HPDE6-E6E7 (cell line): ENCODE data around the gene RIPOR3.

ENCODE experiments used
- DNase-seq: peaks from one replicate; pipeline ENCODE4 v3.0.0; 2011; ENCODE audit warnings: missing footprints; ENCODE audit errors: extremely low spot score

The RIPOR3 gene, protein sequence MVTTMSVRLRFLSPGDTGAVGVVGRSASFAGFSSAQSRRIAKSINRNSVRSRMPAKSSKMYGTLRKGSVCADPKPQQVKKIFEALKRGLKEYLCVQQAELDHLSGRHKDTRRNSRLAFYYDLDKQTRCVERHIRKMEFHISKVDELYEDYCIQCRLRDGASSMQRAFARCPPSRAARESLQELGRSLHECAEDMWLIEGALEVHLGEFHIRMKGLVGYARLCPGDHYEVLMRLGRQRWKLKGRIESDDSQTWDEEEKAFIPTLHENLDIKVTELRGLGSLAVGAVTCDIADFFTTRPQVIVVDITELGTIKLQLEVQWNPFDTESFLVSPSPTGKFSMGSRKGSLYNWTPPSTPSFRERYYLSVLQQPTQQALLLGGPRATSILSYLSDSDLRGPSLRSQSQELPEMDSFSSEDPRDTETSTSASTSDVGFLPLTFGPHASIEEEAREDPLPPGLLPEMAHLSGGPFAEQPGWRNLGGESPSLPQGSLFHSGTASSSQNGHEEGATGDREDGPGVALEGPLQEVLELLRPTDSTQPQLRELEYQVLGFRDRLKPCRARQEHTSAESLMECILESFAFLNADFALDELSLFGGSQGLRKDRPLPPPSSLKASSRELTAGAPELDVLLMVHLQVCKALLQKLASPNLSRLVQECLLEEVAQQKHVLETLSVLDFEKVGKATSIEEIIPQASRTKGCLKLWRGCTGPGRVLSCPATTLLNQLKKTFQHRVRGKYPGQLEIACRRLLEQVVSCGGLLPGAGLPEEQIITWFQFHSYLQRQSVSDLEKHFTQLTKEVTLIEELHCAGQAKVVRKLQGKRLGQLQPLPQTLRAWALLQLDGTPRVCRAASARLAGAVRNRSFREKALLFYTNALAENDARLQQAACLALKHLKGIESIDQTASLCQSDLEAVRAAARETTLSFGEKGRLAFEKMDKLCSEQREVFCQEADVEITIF

DNA sequence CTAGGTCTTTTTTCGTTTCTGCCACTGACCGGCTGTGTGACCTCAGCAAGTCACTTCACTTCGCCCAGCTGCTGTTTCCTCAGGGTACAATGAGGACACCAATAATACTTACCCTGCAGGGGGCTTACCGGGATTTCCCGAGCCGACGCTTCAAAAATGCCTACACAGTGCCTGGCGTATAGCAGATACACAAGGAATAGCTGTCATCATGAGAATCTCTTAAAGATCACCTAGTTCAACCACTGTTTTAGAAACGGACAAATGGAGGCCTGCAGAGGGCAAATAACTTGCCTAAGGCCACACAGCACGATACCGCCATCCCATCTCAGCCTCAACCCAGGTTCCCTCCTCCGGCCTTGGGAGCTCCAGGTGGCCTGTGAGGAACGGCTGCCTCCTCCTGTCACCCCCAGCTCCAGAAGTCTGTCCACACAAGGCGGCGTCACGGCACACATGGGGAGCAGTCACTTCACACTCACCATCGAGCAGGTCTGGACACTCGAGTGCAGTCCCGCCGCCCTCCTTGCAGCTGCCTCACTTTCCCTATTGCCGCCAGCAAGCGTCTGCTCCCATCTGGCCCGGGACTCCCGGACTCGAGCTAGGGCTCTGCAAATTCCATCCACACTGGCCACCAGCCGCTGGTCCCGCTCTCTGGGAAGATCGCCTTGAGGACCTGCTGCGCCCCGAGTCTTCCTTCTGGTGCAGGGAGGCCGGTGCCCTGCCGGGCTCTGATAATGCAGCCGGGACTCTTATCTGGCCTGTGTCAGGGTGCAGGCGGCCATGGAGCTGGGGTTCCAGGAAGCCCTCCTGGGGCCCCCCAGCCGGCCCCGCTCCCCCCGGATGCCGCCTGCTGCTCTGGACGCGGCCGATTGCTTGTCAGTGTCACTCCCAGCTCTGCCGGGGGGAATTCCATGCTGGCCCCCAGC, at the start of gene RIPOR3:
Gene RIPOR3 (minus strand): TSS at position 893 of the 923 bp plus-strand sequence. CDS start 414 bp downstream, at position 479.
- no peak for DNase-seq

DNA sequence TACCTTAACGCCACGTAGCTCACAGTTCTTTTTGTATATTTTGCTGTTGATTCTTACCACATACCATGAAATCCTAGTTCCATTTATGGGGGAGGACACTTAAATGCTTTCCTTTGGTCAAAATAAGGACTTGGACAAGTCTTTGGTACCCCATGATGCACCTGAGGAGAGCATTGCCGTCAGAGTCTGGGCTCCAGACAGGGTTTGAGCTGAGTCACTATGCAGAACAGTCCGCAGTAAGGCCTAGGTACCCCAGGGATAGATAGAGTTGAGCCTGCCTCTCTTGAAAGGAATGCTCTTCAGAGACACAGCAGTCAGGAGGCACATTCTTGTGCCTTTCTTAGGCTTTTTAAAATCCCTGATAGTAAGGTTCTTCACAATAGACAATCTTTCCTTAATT, 46.0 kb upstream of the RIPOR3 start:
- no peak for DNase-seq

DNA sequence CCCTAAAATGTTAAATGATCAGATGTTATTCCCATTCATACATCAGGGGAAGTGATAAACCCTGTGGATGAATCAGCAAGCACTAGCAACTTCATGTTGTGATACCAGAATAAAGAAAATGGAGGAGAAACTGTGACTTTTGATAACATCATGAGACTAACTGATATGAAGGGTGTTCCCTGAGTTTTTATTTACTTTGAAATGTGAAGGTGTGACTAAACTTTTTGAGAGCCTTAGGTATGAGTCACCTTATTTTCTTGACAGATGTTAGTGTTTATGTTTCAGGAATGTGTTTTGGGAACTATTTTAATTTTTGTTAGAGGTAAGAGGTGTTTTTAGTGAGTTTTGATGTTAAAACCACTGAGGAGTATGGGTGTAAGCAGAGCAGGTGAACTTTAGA, 44.5 kb upstream of the RIPOR3 start:
- no peak for DNase-seq

DNA sequence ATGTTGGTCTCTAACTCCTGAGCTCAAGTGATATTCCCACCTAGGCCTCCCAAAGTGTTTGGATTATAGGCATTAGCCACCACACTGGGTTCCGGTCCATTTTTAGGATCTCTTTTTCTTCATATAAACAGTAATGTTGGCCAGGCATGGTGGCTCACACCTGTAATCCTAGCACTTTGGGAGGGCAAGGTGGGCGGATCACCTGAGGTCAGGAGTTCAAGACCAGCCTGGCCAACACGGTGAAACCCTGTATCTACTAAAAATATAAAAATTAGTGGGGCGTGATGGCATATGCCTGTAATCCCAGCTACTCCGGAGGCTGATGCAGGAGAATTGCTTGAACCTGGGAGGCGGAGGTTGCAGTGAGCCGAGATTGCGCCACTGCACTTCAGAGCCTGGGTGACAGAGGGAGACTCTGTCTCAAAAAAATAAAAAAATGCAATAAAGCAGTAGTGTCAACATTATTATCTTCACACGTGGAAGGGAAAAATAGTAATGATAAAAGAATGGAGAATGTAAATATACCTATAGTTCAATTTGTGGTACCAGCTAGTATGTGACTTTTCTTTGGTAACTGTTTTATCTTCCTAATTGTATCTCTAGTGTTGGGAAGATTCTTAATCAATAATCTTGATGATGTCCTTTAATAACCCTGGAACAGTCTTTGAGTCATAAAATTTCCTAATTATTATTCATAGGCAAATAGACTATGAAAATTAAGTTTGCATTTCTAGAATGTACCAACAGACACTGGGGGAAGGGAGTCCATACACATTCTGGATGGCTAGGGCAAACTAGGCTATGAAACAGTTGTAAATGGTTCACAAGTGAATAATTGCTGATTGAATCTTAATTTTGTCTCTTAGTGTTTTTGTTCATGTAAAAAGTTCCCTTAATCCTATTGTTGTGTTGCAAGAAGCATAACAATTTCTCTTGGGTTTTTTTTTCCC, 43.7 kb upstream of the RIPOR3 start:
- no peak for DNase-seq

DNA sequence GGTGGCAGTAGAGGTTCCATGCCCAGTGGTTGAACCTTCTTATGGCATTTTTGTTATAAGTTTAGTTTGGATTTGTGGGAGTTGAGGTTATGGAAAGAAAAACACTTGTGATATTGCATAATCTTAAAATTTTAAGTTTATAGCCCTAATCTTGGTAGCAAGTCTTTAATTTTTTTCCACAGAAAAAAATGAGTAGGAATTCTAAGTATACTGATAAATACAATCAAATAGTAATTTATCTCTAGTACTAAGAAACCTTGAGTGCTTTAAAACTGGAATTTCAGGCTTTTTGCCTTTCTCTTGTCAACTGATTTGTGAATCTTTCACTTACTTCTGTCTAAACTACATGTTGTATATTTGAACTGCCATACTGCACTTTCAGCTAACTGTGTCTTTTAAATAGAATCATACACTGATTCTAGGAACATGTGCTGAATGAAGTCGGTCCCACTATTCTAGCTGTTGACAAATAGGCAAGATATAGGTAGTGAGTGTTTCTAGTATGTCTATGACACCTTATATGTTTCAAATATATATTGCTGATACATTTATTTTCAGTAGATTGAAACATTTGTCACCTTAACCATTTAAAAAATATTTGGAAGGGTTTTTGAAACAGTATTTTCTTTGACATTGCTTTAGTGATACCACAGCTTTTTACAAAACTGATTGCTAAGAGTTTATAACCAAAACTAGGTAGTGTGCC, 42.5 kb upstream of the RIPOR3 start:
- DNase-seq: no peak

DNA sequence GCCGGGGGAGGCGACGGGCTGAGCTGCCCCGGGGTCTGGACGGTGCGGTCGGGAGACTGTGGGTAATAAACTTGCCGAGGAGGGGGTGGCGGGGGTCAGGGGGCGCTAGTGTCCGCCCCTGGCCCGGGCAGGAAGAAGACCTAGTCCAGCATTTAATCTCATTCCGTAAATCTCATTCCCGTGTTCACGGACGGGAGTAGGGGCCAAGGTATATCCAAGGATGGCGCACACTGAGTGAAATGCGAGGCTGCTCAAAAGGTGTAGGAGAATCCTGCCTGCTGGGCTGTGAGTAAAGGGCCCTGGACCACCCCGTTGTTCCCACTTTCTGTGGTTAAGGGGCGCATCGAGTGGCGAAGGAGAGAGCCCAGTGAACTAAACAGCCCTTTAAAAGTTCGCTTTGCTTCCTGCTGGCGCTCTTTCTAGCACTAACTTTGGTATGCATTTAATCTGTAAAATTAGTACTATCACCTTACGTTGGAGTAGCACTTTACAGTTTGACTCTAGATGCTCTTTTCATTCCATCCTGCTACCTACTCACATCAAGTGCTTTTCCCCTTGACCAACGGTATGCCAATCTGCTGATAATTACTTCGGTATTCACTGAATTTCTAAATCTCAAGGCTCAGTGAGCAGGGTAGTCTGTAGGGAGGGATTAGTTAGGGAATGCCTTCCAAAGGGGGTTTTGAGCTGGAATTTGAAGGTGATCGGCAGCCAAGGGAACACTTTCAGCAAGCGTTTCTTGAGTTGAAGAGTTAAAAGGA, 40.8 kb upstream of the RIPOR3 start:
- DNase-seq: no peak

DNA sequence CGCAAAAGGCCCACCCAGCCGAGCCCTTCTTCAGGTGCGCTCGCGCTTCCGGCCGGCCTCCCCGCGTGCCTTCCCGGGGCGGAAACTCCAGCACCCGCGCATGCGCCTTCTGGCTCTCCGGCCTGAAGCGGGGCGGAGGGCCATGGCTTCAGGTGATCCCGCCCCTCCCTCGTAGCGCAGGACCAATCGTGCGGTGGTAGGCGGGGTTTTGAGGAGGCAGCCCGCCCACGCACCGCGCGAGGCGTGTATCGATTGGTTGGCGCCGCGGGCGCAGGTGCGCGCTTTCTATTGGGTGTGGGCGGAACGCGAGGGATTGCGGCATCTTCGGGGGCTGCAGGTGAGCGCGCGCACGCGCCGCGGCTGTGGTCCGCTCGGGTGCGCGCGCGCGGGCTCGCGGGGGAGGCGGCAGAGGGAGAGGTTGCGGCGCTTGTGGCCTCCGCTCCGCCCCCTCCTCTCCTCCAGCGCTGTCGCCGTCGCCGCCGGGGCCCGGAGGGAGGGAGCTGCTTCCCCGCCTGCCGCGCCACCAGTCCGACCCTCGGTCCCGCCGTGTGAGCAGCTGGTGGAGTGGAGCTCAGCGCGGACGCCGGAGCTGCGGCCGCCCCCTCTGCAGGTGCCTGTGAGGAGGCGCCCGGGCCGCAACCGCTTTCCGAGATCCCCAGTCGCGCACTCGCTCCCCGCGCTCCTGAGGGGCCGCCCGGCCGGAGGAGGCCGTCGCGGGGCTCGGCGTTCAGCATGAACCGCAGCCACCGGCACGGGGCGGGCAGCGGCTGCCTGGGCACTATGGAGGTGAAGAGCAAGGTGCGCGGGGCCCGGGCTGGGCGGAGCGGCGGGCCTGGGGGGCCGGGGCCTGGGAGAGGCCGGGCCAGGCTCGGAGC, 40.0 kb upstream of the RIPOR3 start, which contains the start of gene PARD6B:
Gene PARD6B (plus strand): TSS at position 526 of the 875 bp plus-strand sequence. CDS start 207 bp downstream, at position 733.
- peak; percentile 100 for DNase-seq

DNA sequence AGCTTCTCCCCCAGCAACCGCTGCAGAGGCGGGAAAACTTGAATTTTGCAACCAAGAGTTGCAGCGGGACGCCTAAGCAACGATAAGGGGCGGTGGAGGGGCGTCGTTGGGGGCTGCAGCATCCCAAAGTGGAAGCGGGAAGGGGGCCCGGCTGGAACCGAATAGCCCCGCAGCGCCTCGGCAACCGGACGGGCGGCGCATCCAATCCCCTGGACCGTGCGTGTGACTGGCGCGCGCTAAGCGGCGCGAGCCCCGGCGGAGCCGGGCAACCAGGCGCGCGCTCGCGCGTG, 39.4 kb upstream of the RIPOR3 start:
- DNase-seq: no peak

DNA sequence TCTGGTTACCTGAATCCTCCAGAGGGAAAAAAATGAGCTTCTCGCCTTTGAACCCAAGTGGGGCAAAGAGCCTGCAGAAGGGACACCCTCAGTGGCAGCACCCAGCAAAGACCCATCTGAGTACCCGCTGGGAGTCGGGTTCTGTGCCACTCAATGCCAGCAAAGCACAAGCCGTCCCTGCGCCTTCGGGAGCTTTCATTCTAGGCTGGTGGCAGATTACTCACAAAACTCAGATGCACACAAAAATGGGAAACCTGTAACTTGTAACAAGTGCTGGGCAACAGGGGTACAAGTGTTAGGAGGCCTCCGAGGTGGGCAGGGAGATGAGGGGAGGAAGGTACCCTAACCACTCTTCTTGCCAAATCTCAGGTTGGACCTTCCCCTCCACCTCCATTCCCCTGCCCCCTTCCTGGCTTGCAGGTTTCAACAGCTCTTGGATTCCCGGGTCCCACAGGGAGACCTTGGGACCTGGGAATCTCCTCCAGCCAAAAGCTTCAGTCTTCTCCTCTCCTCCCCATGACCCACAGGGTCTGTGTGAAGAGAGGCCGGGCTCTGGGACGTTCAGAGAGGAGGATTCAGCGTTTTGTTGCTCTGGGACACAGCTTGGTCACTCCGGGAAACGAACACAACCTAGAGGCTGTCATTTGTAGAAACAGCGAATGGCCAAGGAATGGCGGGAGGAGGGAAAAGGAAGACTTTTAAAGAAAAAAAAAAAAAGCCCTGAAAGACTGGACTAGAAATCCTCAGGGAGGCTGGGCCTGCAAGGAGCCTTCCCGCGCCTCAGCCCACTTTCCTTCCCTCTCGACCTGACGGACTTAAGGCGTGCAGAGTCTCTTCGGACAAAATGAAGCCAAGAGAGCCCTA, 38.8 kb upstream of the RIPOR3 start:
- DNase-seq: no peak

DNA sequence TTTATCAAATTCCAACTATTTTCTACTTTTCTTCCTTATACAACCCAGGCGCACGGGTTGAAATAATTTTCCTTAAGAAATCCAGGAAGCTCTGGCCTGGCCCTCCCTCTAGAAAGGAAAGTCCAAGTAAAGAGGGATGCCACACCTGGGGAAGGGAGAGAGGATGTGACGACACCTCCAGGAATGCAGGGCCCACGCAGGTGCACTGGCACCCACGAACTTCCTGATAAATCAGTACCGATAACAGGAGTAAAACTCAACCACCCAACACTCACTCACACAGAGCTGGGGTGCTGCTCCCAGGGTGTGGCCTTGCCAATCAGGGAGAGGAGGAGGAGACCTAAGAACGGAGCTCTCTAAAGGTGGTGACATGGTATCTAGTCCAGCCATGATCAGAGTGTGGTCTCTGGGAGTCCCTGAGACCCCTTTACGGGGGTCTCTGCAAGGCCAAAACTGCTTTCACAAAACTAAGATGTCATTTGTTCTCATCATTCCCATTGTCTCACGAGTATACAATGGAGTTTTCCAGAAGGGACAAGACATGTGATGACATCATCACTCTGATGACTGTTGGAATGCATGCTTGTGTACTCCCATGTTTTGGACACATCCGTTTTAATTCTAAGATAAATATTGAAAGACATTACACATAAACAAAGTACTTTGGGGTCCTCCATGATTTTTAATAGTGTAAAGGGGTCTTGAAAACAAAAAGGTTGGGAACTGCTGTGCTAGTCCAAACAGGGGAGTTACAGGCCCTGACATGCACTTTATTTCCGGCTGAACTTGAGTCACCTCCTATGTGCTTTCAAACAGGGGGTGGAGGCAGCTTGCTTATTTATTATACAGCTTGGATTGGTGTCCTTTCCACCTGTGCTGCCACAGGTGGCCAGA, 37.9 kb upstream of the RIPOR3 start:
- DNase-seq: peak; percentile 98

DNA sequence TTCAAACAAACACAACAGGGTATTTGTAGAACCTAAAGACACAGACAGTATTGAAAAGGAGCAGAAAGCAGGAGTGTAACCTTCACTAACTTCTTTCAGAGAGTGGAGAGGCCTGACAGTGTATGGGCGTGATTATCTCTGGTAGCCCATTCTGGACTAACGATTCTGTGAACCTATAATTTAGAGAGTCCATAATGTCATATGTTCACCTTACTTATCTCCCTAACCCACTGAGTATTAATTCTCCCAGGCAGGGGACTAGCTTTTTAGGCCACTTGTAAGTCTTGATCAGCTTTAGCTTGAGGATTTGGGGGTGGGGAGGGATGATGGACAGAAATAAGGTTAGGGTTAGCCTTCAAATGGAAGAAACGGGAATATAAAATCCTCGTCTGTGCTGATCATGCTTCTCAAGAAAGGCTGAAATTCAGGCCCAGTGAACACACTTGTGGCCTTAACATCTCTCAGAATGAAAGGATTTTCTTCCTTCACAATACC, 37.2 kb upstream of the RIPOR3 start:
- DNase-seq: no peak

DNA sequence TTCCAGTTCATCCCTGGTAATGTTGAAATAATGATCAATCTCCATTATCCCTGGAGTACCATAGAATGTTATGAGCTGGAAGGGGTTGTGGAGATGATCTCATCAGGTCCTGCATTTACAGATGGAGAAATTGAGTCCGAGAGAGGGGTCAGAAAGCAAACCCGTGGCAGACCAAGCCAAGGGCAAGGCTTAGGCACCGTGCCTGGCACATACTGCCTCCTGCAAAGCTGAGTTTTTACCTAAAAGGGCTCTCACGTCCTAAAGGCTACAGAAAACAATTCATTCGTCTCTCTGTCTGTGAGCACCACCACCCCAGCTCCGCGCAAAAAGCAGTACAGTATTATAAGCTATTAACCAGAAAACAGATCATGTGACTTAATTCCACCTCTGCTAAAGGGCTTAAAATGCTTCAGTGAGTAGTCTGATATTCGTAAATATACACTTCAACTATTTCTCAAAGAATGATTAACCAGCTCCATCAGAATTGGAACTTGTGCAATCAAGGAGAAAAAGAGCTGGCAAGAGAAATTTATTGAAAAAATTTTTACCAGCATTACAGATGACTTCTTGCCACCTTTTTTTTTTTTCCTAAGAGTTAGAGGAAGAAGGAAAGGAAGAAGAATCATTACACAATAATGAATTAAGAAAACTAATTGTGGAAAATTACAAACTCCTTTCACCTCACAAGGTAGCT, 36.6 kb upstream of the RIPOR3 start:
- DNase-seq: no peak

DNA sequence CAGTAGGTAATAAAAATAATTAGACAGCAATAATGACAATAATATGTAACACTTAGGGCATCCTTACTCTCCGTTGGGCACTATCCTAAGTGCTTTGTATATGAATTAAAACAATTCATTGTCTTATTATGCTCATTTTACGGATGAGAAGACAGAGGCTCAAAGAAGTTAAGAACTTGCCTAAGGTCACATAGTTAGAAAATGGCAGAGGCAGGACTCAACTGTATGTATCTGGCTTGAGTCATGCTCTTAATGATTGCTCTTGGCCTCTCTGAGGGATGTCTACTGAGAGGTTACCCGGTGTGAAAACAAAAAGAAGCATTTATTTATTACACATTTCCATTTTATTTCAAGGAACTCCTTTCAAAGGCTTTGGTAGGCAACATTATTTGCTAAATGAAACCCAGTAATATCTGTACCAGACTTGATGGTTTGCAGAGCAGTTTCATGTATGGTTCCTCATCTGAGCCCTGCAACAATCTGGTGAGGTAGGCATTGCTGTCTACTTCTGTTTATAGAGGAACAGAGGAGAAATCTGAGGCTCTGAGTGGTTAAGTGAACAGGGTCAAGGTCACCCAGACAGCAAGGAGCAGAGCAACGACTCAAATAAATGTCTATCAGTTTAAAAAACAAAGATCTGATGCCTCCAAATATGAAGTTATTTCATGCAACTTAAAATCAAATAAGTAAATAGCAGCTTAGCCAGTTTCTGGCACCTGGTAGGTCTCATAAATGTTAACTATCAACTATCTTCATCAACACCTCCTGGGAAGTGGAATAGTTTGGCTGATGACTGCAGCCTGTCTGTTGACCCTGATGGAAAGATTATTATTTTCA, 35.8 kb upstream of the RIPOR3 start:
- DNase-seq: no peak

DNA sequence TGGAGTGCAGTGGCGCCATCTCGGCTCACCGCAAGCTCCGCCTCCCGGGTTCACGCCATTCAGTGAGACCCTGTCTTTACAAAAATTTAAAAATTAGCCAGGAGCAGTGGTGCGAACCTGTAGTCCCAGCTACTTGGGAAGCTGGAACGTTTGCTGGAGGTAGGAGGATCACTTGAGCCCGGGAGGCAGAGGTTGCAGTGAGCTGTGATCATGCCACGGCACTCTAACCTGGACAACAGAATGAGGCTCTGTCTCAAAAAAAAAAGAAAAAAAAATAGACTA, 34.3 kb upstream of the RIPOR3 start:
- no peak for DNase-seq
